Upper lobe of left lung (tissue), 6 donors: ENCODE data around the gene AGAP3. TPM values are rescaled to one million over a fixed set of nuclear protein-coding genes. Genes with fewer than 3 reads are reported as not detected.

ENCODE experiments used
- ATAC-seq, 2 donors: fragments of 200-7000 bp; cut with Tn5 transposase; one replicate each; pipeline ENCODE4 v1.9.1; 2022; ENCODE audit warnings: mild to moderate bottlenecking in 2 of 2, moderate library complexity in 2 of 2; ENCODE audit not compliant: low FRiP score in 2 of 2
- DNase-seq, 2 donors: peaks; one replicate each; pipeline ENCODE4 v3.0.0-alpha.2; 2019 to 2020
- H3K27ac ChIP-seq, 4 donors: fragments of 200-600 bp; sonication (generic); one replicate each; pipeline ENCODE4 v1.5.1; 2016 to 2019
- H3K27me3 ChIP-seq, 4 donors: fragments of 200-600 bp; sonication (generic); one replicate each; pipeline ENCODE4 v1.5.1; 2017 to 2019
- H3K36me3 ChIP-seq, 4 donors: fragments of 200-600 bp; sonication (generic); one replicate each; pipeline ENCODE4 v1.5.1; 2016 to 2019
- H3K4me1 ChIP-seq, 4 donors: fragments of 200-600 bp; sonication (generic); one replicate each; pipeline ENCODE4 v1.5.1; 2018 to 2019
- H3K4me3 ChIP-seq, 4 donors: fragments of 200-600 bp; sonication (generic); one replicate each; pipeline ENCODE4 v1.5.1; 2017 to 2019; ENCODE audit warnings: mild to moderate bottlenecking in 2 of 4, moderate library complexity in 1 of 4
- H3K9me3 ChIP-seq, 4 donors: fragments of 200-600 bp; sonication (generic); one replicate each; pipeline ENCODE4 v1.5.1; 2018 to 2019
- EP300 ChIP-seq, 4 donors: sonication (generic); formaldehyde crosslinking; IDR thresholded peaks; one replicate each; pipeline ENCODE4 v1.5.1; 2017; ENCODE audit warnings: antibody characterized with exemption in 4 of 4, control low read depth in 2 of 4
- POLR2A ChIP-seq, 4 donors: fragments of 450-650 bp; IDR thresholded peaks; one replicate each; pipeline ENCODE4 v1.5.1; 2016 to 2017; ENCODE audit warnings: antibody characterized with exemption in 4 of 4, mild to moderate bottlenecking in 2 of 4
- POLR2AphosphoS5 ChIP-seq, 2 donors: sonication (generic); formaldehyde crosslinking; IDR thresholded peaks; one replicate each; pipeline ENCODE4 v1.5.1; 2017; ENCODE audit warnings: antibody characterized with exemption in 2 of 2
- WGBS, 2 donors: methylation state at CpG; one replicate each; pipeline ENCODE4 v1.1.5; 2017 to 2018; 5-methylcytosine and 5-hydroxymethylcytosine counted together
- total RNA-seq, 6 donors: library from RNA; depleted of rRNA in 4 of 6; stranded (reverse); fragments of >200 nt in 4 of 6; gene quantifications; one replicate each; pipeline versions ENCODE4 v1.1.0 to v1.2.1, GENCODE V29; 2016 to 2021
- TF ChIP-seq, protein P1 (sequence below), 6 experiments: fragments of 450-650 bp in 4 of 6; fragments of 200-600 bp in 2 of 6; sonication (generic) in 2 of 6; IDR thresholded peaks; one replicate each; pipeline ENCODE4 v1.5.1; 2016 to 2019; ENCODE audit warnings: antibody characterized with exemption in 6 of 6
- donor health status: DM: no; HTN: no; CAD: no; lungs with moderate emphysema.
- donor health status: DM: no; HTN: yes; CAD: no; lungs with severe emphysema.

Gene AGAP3
- total RNA-seq, 6 donors from 2014 or later: 122 to 350 (median 182) TPM

DNA sequence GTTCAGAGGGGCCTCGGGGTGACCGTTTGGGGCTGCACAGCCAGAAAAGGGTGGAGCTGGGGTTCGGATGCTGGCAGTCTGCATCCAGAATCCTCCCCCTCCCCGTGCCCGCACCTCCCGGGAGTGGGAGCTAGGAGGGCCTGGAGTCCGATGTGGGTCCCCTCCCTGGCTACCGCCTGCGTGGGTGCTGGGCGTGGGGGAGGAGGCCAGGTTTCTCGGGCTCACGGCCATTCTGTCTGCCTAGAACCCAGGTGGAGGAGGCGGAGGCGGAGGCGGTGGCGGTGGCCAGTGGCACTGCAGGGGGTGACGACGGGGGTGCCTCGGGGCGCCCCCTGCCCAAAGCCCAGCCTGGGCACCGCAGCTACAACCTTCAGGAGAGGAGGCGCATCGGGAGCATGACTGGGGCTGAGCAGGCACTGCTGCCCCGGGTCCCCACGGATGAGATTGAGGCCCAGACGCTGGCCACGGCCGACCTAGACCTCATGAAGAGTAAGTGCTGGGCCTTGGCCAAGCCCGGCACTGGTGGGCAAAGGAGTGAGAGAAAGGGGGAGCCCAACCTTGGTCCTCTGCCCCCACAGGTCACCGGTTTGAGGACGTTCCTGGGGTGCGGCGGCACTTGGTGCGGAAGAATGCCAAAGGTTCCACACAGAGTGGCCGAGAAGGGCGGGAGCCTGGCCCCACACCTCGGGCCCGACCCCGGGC lies 19.9 kb upstream of the AGAP3 start:
- Histone ChIP-seq H3K27me3 (no peaks in the 10 kb centered on the region), H3K4me1 (peaks cover 10 to 26% (median 19%) of the 10 kb centered on the region in 4 donors), H3K9me3 (no peaks in the 10 kb centered on the region), H3K4me3 (no peak overlapping the region), H3K27ac (no peak overlapping the region), H3K36me3 (peaks cover 43 to 85% (median 77%) of the 10 kb centered on the region in 4 donors)
- DNase-seq (peak in 1 of 2 donors; percentile 75), ATAC-seq (no peak)
- 94 to 96% methylated on average over 28 to 38 of the region's 39 CpGs for WGBS, 2 donors
- TF ChIP-seq EP300 (IDR thresholded peaks at IDR 0.05): no peak

DNA sequence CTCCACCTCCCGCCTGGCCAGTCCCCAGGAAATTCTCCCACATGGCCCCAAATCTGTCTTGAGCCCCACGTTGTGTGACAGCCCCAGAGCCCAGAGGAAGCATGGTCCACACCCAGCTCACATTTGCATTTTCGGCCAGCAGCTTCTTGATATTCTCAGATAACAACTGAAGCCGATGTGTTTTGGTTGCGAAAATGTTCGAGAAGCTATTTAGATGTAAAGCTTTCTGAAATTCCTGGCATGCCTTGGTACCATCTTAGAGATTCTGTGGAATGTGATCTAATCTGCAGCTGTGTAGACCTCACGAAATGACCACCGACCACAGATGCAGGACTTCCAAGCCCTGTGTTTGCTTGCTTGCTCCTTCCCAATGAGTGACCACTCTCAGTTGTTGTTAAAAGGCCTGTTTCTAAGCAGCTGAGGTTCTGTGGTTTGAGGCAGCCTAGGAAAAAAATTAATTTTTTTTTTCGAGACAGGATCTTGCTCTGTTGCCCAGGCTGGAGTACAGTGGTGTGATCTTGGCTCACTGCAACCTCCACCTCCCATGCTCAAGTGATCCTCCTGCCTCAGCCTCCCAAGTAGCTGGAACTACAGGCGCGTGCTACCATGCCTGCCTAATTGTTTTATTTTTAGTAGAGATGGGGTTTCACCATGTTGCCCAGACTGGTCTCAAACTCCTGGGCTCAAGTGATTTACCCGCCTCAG lies 18.1 kb upstream of the AGAP3 start:
- Histone ChIP-seq H3K27ac (no peak overlapping the region), H3K36me3 (peaks cover 49 to 98% (median 91%) of the 10 kb centered on the region in 4 donors), H3K27me3 (no peaks in the 10 kb centered on the region), H3K9me3 (no peaks in the 10 kb centered on the region), H3K4me1 (peaks cover 0 to 8% (median 3%) of the 10 kb centered on the region in 4 donors), H3K4me3 (no peak overlapping the region)
- DNase-seq: no peak
- 84 to 89% methylated on average over 12 of the region's 12 CpGs for WGBS, 2 donors
- TF ChIP-seq POLR2A (IDR thresholded peaks at IDR 0.05) (no peak), EP300 (IDR thresholded peaks at IDR 0.05) (no peak), POLR2AphosphoS5 (IDR thresholded peaks at IDR 0.05) (no peak)
- TF ChIP-seq, protein P1, sequence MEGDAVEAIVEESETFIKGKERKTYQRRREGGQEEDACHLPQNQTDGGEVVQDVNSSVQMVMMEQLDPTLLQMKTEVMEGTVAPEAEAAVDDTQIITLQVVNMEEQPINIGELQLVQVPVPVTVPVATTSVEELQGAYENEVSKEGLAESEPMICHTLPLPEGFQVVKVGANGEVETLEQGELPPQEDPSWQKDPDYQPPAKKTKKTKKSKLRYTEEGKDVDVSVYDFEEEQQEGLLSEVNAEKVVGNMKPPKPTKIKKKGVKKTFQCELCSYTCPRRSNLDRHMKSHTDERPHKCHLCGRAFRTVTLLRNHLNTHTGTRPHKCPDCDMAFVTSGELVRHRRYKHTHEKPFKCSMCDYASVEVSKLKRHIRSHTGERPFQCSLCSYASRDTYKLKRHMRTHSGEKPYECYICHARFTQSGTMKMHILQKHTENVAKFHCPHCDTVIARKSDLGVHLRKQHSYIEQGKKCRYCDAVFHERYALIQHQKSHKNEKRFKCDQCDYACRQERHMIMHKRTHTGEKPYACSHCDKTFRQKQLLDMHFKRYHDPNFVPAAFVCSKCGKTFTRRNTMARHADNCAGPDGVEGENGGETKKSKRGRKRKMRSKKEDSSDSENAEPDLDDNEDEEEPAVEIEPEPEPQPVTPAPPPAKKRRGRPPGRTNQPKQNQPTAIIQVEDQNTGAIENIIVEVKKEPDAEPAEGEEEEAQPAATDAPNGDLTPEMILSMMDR (IDR thresholded peaks at IDR 0.05): no peak
- no peak for ATAC-seq

DNA sequence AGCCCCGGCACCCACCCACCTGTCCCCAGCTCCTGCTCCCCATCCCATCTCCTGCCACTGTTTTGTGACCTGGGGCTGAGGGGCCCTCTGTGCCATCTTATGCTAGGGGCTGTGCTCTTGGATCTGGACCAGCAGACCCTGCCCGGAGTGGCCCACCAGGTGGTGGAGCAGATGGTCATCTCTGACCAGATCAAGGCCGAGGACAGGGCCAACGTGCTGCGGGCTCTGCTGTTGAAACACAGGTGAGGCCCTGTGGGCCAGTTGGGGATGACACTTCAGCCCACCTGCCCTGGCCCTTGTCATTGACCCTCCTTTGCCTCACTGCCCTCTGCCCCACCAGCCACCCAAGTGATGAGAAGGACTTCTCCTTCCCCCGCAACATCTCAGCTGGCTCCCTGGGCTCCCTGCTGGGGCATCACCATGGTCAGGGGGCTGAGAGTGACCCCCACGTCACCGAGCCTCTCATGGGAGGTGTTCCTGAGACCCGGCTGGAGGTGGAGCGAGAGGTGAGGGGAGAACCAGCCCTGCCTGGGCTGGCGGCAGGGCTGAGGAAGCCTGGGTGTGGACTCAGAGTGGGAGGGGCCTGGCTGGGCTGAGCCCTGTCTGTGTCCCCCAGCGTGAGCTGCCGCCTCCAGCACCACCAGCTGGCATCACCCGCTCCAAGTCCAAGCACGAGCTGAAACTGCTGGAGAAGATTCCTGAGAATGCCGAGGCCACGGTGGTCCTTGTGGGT lies 16.3 kb upstream of the AGAP3 start:
- no peak overlapping the region for H3K27ac ChIP-seq
- 91 to 93% methylated on average over 7 to 15 of the region's 17 CpGs for WGBS, 2 donors
- H3K4me1 ChIP-seq: no peaks in the 10 kb centered on the region
- no peak for TF ChIP-seq EP300 (IDR thresholded peaks at IDR 0.05)
- TF ChIP-seq, protein P1 (IDR thresholded peaks at IDR 0.05): no peak
- TF ChIP-seq POLR2AphosphoS5 (IDR thresholded peaks at IDR 0.05): no peak
- TF ChIP-seq POLR2A (IDR thresholded peaks at IDR 0.05): no peak
- ATAC-seq (no peak), DNase-seq (peak in 1 of 2 donors; percentile 67)
- H3K9me3 ChIP-seq: no peaks in the 10 kb centered on the region
- H3K4me3 ChIP-seq: no peak overlapping the region
- H3K27me3 ChIP-seq: no peaks in the 10 kb centered on the region
- H3K36me3 ChIP-seq: peaks cover 44 to 100% (median 98%) of the 10 kb centered on the region in 4 donors

DNA sequence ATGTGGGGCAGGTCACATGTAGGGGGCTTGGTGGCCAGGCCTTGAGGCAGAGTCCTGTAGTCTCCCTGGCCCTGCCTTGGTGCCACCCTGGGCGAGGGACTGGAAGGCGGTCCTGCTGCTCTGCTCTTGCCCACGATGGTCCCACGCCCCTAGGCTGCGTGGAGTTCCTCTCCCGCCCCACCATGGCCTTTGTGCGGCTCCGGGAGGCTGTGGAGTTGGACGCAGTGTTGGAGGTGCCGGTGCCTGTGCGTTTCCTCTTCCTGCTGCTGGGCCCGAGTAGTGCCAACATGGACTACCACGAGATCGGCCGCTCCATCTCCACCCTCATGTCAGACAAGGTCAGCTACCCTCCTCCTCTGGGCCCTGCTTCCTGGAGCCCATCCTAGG lies 15.7 kb upstream of the AGAP3 start:
- Histone ChIP-seq H3K4me3 (no peak overlapping the region), H3K36me3 (peaks cover 39 to 100% (median 99%) of the 10 kb centered on the region in 4 donors), H3K27me3 (no peaks in the 10 kb centered on the region), H3K27ac (no peak overlapping the region), H3K4me1 (no peaks in the 10 kb centered on the region), H3K9me3 (no peaks in the 10 kb centered on the region)
- TF ChIP-seq, protein P1 (IDR thresholded peaks at IDR 0.05): no peak
- no peak for TF ChIP-seq EP300 (IDR thresholded peaks at IDR 0.05)
- no peak for TF ChIP-seq POLR2AphosphoS5 (IDR thresholded peaks at IDR 0.05)
- no peak for TF ChIP-seq POLR2A (IDR thresholded peaks at IDR 0.05)
- WGBS, 2 donors: 88 to 95% methylated on average over 4 to 15 of the region's 15 CpGs
- no peak for ATAC-seq
- peak in 1 of 2 donors; percentile 62 for DNase-seq
